Lower lobe of right lung (tissue), 2 donors: ENCODE results near the gene NECTIN4. TPM values are rescaled to one million over a fixed set of nuclear protein-coding genes. Genes with fewer than 3 reads are reported as not detected.

Experiments
- ATAC-seq, 2 donors: fragments of 200-7000 bp; cut with Tn5 transposase; one replicate each; pipeline ENCODE4 v1.9.1; 2020 to 2022; ENCODE audit warnings: mild to moderate bottlenecking in 2 of 2, moderate library complexity in 2 of 2
- DNase-seq: peaks from one replicate; pipeline ENCODE4 v3.0.0-alpha.2; 2020
- H3K27ac ChIP-seq: fragments of 200-600 bp; one replicate; pipeline ENCODE4 v1.8.0; 2022
- H3K27me3 ChIP-seq: fragments of 200-600 bp; one replicate; pipeline ENCODE4 v1.8.0; 2022; ENCODE audit warnings: low read depth
- H3K36me3 ChIP-seq: fragments of 200-600 bp; one replicate; pipeline ENCODE4 v1.8.0; 2022; ENCODE audit warnings: mild to moderate bottlenecking
- H3K4me1 ChIP-seq: fragments of 200-600 bp; one replicate; pipeline ENCODE4 v1.8.0; 2022
- H3K4me3 ChIP-seq: fragments of 200-600 bp; one replicate; pipeline ENCODE4 v1.8.0; 2022; ENCODE audit warnings: mild to moderate bottlenecking
- H3K9me3 ChIP-seq: fragments of 200-600 bp; one replicate; pipeline ENCODE4 v1.8.0; 2022
- intact Hi-C: fragments of 100-400 bp; cut with DNase I; formaldehyde crosslinking; loops from one replicate; pipeline ENCODE4 v1.11.0; 2022
- total RNA-seq: library from RNA; stranded (reverse); fragmentation: NEBNext Ultra II Directional; extraction: Animal tissue kit (Norgen Biotek cat#: 25700); gene quantifications from one replicate; pipeline ENCODE4 v1.2.1, GENCODE V29; 2021
- TF ChIP-seq, protein P1 (sequence below): fragments of 200-600 bp; IDR thresholded peaks from one replicate; pipeline ENCODE4 v1.8.0; 2022; ENCODE audit warnings: antibody characterized with exemption, mild to moderate bottlenecking
- donor health status: DM: no; HTN: yes; CAD: no; lungs with severe emphysema.

The NECTIN4 gene
- total RNA-seq, 1 donor from 2014 or later = 6.2 TPM

DNA sequence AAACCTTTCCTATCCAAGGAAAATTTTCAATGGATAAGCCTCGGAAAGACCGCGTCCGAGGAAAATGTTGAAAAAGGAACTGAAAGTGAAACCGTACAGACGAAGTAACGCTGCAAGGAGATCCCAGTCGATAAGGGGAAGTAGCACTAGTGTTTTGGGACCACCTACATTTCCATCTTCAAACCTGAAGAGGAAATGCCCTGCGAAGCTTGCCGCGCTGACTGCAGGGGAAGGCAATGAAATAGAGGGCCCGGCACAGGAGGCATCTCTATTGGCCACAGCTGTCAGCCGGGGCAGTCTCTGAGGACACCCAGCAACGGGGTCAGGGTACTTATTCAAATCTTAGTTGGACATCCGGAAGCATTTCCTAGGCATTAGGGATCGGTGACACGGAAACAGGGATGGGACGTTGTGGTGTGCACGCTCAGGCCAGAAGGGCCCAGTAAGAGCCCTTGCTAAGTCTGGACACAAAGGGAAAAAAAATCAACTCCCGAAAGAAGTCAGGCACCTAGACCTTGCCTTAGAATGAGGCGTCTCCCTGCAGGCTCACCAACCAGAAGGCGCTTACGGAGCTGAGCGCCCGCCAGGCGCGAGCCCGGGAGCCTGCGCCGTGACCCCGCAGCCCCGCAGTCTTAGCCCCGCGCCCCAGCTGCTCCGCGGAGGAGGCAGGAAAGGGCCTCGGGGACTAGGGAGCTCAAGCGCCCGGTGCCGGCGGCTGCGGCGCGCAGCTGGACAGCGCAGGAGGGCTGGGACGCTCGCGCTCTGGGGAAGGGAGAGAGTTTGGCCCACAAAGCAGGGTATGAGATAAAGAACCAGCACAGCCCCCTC, 44.2 kb downstream of the NECTIN4 start:
- ATAC-seq = peak; percentile 79 to 83
- TF ChIP-seq, protein P1, sequence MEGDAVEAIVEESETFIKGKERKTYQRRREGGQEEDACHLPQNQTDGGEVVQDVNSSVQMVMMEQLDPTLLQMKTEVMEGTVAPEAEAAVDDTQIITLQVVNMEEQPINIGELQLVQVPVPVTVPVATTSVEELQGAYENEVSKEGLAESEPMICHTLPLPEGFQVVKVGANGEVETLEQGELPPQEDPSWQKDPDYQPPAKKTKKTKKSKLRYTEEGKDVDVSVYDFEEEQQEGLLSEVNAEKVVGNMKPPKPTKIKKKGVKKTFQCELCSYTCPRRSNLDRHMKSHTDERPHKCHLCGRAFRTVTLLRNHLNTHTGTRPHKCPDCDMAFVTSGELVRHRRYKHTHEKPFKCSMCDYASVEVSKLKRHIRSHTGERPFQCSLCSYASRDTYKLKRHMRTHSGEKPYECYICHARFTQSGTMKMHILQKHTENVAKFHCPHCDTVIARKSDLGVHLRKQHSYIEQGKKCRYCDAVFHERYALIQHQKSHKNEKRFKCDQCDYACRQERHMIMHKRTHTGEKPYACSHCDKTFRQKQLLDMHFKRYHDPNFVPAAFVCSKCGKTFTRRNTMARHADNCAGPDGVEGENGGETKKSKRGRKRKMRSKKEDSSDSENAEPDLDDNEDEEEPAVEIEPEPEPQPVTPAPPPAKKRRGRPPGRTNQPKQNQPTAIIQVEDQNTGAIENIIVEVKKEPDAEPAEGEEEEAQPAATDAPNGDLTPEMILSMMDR = no peak
- peak overlapping the region; percentile 95 for H3K4me3 ChIP-seq
- intact Hi-C loops = no loop called here
- DNase-seq = peak; percentile 86
- H3K36me3 ChIP-seq = peaks cover 43% of the 10 kb centered on the region
- H3K27ac ChIP-seq = peak overlapping the region; percentile 98
- peaks cover 33% of the 10 kb centered on the region for H3K4me1 ChIP-seq
- no peaks in the 10 kb centered on the region for H3K27me3 ChIP-seq
- no peaks in the 10 kb centered on the region for H3K9me3 ChIP-seq

DNA sequence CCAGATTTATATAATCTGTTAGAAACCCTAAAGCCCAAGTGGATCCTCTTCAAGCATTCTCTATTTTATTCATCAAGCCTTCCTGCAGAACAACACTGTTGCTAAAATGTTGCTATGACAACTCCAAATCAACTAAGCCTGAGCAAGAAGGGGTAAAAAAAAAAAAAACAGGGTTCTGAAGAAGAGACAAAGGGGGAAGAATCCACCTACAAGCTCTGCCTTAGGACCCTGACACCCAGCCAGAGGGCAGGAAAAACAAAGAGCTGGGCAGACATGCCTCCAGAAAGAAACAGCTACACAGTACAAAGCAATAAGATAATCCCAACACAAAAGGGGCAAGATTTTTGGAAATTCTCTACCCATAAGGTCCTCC, 44.8 kb downstream of the NECTIN4 start:
- H3K27ac ChIP-seq = peak overlapping the region; percentile 98

DNA sequence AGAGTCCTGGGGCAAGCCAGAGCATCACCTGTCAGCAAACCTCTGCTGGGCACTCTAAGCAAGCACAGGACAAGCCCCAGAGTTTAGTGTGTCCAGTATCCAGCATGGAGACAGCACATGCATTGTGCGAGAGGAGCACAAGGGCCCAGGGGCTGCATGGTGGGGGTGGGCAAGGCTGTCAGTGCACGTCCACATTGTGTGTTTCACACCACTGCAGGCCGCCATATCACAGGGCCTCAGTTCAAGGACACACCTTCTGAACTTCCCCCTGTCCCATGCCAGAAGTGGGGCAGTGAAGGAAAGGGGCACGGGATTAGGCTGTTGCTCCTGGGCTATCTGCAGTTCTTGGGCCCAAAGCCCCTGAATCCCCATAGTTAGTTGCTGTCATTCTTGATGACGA, 49.8 kb downstream of the NECTIN4 start:
- Histone ChIP-seq H3K27ac (peak overlapping the region; percentile 80), H3K4me3 (no peak overlapping the region), H3K27me3 (no peaks in the 10 kb centered on the region), H3K4me1 (peaks cover 37% of the 10 kb centered on the region), H3K9me3 (no peaks in the 10 kb centered on the region), H3K36me3 (peaks cover 49% of the 10 kb centered on the region)
- ATAC-seq = no peak
- TF ChIP-seq, protein P1 = no peak
- DNase-seq = no peak
- intact Hi-C loops = no loop called here

More for the DNA sequence above, 44.8 kb downstream of the NECTIN4 start:
- TF ChIP-seq, protein P1 = no peak
- H3K9me3 ChIP-seq = no peaks in the 10 kb centered on the region
- H3K4me1 ChIP-seq = peaks cover 36% of the 10 kb centered on the region
- no peak for ATAC-seq
- intact Hi-C loops = no loop called here
- DNase-seq = no peak
- H3K4me3 ChIP-seq = peak overlapping the region; percentile 95
- H3K36me3 ChIP-seq = peaks cover 43% of the 10 kb centered on the region
- no peaks in the 10 kb centered on the region for H3K27me3 ChIP-seq

DNA sequence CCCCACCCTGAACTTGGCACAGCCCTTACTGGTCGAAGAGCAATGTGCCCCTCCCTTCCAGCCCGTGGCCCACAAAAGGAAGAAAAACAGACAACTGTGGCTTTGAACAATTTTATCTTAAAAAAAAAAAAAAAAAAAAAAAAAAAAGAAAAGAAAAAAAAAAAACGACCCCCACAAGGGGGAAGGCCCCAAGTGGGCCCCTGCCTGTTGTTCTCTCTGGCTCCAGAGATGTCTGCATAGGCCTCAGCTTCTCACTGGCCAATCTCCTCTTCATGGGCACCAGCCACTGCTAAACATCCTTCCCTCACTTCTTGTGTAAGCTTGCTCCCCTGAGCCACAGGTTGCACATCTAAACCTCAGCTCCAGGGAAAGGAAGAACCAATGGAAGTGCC, 50.2 kb downstream of the NECTIN4 start:
- no peak for DNase-seq
- H3K4me3 ChIP-seq = peak overlapping the region; percentile 67
- no peaks in the 10 kb centered on the region for H3K27me3 ChIP-seq
- TF ChIP-seq, protein P1 = no peak
- H3K36me3 ChIP-seq = peaks cover 49% of the 10 kb centered on the region
- peaks cover 33% of the 10 kb centered on the region for H3K4me1 ChIP-seq
- no peak for ATAC-seq
- no peaks in the 10 kb centered on the region for H3K9me3 ChIP-seq
- intact Hi-C loops = no loop called here
- H3K27ac ChIP-seq = peak overlapping the region; percentile 80

DNA sequence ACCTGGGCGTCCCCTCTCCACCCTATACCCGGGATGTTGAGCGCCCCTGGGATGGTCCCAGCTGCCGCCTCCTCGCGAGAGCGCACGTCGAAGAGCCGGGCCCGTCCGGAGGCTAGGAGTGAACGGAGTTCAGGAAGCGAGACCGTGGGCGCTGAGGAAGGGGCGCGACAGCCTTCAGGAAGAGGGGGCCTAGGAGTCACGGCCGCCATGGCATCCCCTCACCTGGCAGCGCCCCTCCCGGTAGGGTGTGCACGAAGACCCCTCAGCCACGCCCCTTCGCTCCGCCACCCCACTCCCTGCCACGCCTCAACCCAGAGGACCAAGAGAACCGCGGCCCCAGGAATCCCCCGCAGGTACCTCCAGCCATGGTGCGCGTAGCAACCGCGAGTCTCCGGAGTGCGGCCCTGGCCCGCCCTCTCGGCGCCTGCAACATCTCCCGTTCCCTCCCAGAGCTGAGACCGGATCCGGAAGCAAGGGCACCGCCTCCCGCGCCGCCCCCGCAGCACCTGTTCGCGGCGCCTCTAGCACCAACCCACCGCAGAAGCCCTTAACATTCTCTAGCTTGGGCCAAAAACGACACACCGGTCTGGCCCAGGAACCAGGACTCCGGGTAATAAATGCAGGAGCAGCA, 50.7 kb downstream of the NECTIN4 start, which contains the start of gene TSTD1:
TSTD1 (minus strand) TSS at position 442 of the 631 bp plus-strand sequence; CDS start at position 367, 75 bp downstream.
- Histone ChIP-seq H3K9me3 (no peaks in the 10 kb centered on the region), H3K4me3 (peak within 1 kb of the TSS; percentile 67), H3K27ac (peak within 1 kb of the TSS; percentile 80), H3K36me3 (peaks cover 49% of the 10 kb centered on the region), H3K27me3 (no peaks in the 10 kb centered on the region), H3K4me1 (peaks cover 28% of the 10 kb centered on the region)
- DNase-seq = peak; percentile 90
- intact Hi-C loops = no loop called here
- ATAC-seq = peak; percentile 96 to 98
- TF ChIP-seq, protein P1 = no peak
